Hindlimb muscle (tissue), 1 donor: ENCODE data around the gene C9orf57. TPM values are rescaled to one million over a fixed set of nuclear protein-coding genes. Genes with fewer than 3 reads are reported as not detected.
A peak's percentile ranks its signal among the peaks of the same experiment; 100 is the strongest.
"Not testable (repeated sequence)": the region's sequence is repeated elsewhere in the genome, so short reads cannot be mapped to it uniquely, and the experiment has no call there.

ENCODE experiments used
- DNase-seq: peaks from one replicate; pipeline ENCODE4 v3.0.0-alpha.2; 2013
- polyA plus RNA-seq: library from polyadenylated mRNA; unstranded; fragments of 120-200 nt; gene quantifications from one replicate; pipeline ENCODE4 v1.2.1, GENCODE V29; 2013; ENCODE audit not compliant: insufficient read length

The C9orf57 gene, protein sequence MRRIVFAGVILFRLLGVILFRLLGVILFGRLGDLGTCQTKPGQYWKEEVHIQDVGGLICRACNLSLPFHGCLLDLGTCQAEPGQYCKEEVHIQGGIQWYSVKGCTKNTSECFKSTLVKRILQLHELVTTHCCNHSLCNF
- not detected for polyA plus RNA-seq

GRCh38 chr9:72060513-72060912, at the start of gene C9orf57:
Gene C9orf57, minus strand, starts transcription at chr9:72060613. Its CDS starts 1,282 bp downstream, at chr9:72059331.
- no peak for DNase-seq

GRCh38 chr9:72102520-72102919, 42.1 kb upstream of the C9orf57 start:
- no peak for DNase-seq

DNA sequence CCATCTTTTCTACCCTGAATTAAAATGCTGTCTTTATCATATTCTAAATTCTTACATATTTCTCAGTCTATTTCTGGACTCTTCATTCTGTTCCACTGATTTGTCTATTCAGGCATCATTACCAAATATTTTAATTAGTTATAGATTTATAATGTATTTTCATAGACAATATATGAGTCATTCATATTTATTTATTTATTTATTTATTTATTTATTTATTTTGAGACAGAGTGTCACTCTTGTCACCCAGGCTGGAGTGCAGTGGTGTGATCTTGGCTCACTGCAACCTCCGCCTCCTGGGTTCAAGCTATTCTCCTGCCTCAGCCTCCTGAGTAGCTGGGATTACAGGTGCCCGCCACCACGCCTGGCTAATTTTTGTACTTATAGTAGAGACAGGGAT, 35.1 kb upstream of the C9orf57 start:
- not testable (repeated sequence) for DNase-seq

GRCh38 chr9:72092820-72093219, 32.4 kb upstream of the C9orf57 start:
- DNase-seq, result no peak

GRCh38 chr9:72089451-72090130, 29.2 kb upstream of the C9orf57 start:
- DNase-seq, result no peak

- no peak for DNase-seq
Measured at GRCh38 chr9:72082536-72082935, 22.1 kb upstream of the C9orf57 start.

DNA sequence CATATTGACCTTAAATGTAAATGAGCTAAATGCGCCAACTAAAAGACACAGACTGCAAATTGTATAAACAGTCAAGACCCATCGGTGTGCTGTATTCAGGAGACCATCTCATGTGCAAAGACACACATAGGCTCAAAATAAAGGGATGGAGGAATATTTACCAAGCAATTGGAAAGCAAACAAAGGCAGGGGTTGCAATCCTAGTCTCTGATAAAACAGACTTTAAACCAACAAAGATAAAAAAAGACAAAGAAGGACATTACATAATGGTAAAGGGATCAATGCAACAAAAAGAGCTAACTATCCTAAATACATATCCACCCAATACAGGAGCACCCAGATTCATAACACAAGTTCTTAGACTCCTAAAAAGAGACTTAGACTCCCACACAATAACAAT, 14.3 kb upstream of the C9orf57 start:
- not testable (repeated sequence) for DNase-seq

GRCh38 chr9:72065076-72065475, 4.7 kb upstream of the C9orf57 start:
- DNase-seq, result no peak

DNA sequence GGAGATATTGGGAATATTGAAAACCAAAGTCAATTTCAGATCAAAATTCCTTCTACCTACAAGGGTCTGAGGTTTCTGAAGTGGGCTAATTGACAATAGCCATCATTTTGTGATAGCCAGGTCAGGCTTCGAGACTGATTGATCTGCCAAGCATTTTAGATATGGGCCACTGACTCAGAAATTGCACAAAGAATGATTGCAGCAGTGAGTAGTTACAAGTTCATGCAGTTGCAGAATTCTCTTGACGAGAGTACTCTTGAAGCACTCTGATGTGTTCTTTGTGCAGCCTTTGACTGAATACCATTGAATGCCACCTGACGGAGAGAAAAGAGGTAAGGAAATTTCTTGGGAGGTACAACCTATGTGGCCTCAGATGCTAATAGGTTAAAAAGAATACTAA, 8.3 kb downstream of the C9orf57 start:
- DNase-seq, result no peak

DNA sequence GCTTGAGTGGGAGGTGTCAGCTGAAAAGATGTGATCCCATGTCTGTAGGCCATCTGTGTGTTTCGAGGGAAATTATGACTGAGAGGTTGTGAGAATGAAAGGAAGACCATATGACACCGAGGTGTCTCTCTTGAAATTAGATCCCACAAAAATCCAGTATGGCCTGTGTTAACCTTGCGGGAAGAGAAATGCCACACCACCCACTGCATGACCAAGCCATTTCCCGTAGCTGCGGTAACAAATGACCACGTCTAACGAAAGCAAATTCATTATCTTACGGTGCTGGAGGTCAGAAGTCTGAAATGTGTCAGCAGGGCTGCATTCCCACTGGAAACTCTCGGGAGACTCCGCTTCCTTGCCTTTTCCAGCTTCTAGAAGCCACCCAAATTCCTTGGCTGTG, 11.6 kb downstream of the C9orf57 start:
- DNase-seq, result no peak

DNA sequence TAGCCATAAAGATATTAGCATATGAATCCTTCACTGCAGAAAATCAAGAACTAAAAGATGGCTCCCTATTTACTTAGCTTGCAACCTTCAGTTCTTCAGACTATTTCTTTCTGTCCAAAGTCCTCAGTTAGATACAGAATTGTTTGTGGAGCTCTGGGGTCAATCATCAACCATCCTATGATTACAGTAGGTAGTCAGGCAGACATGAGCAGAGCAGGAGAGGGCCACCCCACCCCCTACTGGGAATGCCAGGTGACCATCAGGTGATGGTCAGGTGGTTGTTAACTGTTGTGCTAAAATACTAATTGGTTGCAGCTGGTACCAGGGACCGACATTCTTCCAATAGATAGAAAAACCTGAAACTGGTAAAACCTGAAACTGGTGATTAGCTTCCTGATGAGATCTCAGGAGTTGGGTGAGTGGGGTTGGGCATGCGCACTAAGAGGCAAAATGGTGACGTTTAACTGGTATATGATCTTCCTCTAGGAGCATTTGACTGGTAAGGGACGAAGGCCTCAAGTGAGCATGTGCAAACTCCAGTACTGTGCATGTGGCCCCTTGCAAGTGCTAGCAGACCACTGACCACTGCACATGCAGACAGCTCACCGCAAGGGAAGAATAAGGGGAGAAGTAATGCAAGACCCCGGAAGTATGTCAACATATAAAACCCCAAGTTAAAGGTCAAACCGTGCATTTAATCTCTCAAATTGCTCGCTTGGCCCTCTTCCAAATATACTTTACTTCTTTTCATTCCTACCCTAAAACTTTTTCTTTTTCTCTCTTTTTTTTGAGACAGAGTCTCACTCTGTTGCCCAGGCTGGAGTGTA, 13.6 kb downstream of the C9orf57 start:
- DNase-seq, result no peak

- DNase-seq, result no peak
Measured at GRCh38 chr9:72044095-72044494, 16.3 kb downstream of the C9orf57 start.

DNA sequence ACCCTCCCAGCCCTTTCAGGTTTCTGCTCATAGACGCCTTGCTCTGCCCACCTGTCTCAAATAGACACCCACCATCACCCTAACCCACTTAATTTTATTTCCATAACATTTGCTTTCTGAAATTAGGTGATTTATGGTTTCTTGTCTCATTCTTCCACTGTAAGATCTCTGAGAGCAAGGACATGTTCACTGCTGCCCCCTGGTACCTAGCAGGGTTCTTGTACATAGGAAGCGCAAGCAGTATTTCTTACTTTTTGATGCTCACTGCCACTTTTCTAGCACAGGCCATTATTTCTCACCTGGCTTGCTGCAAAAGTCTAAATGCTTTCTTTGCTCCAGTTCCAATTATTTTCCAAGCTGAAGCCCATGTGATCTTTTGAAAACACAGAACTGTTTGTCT, 16.8 kb downstream of the C9orf57 start:
- DNase-seq, result no peak

DNA sequence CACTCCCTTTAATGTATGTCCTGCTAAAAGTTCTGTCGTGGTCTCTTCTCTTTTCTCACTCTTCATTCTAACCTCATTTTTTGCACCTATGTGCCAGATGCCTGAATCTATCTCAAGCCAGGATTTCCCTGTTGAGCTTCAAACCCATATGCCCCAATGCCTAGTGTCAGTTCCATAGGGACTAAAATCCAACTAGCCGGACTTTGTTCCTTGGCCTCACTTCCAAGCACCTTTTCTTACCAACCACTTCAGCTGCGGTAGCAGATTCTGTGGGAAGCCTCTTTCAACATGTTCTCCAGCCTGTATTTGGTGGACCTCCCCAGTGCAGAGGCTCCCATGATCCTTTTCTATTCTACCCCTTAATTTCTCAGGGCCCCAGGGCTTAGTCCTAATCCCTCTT, 17.5 kb downstream of the C9orf57 start:
- DNase-seq, result no peak

DNA sequence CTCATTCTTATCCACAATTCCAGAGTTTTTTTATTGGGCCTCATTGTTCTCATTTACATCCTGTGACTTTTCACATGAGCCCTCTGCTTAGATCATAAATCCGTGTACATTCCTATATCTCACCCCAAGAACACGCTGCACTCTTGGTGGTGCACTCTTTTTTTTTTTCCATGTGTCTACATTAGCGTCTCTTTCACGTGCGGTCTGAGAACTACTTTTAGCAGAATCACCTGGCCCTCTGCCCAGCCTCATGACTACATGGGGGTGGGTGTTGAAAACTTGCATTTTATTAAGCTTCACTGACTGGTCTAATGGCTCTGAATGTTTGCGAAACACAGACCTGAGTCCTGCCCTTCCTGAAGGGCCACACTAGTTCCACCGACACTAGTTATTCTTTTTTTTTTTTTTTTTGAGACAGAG, 18.6 kb downstream of the C9orf57 start:
- DNase-seq, result peak; percentile 45

DNA sequence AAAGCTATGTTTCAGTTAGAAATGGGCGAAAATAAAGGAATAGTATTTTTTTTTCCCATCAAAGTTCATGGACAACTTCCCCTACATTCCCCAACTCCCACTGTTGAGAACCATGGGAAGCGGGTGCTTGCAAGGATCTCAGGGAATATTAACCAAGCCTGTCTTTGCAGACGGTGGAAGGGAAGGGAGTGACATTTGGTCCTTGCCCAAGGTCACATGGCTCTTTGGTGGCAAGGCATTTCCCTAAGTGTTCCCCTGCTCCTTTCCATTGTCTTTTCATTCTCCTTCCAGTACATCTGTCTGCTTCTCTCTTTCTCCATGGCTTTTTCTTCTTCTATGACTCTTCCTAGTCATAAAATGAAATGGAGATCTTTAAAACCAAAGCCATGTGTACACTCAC, 19.0 kb downstream of the C9orf57 start:
- no peak for DNase-seq

- DNase-seq, result no peak
Measured at GRCh38 chr9:72039532-72039931, 20.9 kb downstream of the C9orf57 start.

DNA sequence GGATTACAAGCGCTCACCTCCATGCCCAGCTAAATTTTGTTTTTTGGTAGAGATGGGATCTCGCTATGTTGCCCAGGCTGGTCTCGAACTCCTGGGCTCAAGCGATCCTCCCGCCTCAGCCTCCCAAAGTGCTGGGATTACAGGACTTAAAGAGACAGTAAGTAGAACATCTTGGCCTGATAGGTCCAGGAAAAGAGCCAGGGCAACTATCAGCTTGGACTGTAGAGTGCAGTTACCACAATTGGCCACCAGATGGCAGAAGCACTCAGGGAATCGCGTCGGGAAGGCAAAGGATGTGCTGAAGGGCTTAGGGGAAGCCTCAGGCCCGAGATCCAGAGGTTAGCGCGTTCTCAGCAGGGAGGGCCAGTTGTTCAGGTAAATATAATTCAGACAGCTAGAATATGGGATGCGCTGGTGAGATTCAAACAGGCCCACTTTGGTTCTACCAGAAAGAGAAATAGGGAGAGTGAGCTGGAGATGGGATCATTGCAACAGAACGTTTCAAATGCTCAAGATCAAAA, 21.5 kb downstream of the C9orf57 start:
- DNase-seq, result peak; percentile 83

- DNase-seq, result peak; percentile 6
Measured at GRCh38 chr9:72038408-72038807, 22.0 kb downstream of the C9orf57 start.

DNA sequence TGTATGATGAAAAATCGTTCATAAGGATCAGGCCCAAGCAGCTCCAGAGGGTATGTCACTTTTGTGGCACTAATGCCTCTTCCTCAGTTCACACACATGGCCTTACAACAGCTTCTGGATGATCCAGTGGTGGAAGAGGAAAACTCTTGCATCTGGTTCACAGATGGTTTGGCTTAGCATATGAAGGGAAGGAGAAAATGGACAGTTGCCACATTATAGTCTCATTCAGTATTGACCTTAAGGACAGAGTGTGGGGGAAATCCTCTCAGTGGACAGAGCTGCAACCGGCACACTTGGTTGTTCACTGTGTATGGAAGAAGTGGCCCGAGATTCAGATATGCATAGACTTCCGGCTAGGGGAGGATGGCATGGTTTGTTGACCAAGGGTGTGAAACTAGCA, 22.8 kb downstream of the C9orf57 start:
- DNase-seq, result peak; percentile 48

DNA sequence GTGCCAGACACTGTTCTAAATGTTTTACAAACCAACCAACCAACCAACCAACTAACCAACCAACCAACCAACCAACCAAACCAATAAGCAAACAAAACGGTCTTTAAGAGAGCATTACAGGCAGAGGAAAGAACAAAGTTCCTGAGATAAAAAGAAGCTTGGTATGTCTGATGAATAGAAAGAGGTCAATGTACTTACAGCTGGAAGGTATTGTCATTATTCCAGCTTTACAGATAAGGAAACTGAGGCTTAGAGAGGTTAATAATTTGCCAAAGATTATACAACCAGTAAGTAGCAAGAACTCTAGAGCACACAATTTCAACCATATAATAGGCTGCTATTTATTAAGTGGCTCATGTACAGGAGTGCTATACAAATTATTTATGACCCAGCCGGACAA, 29.6 kb downstream of the C9orf57 start:
- DNase-seq, result no peak

- DNase-seq, result no peak
Measured at GRCh38 chr9:72029986-72030385, 30.4 kb downstream of the C9orf57 start.

- no peak for DNase-seq
Measured at GRCh38 chr9:72025906-72026305, 34.5 kb downstream of the C9orf57 start.
